IMR-90 (cell line): ENCODE results near the gene JAK1. TPM values are rescaled to one million over a fixed set of nuclear protein-coding genes. Genes with fewer than 3 reads are reported as not detected.

ENCODE experiments used
- ATAC-seq: fragments of 200-7000 bp; cut with Tn5 transposase; 2 replicates; pipeline ENCODE4 v1.9.1; 2020; ENCODE audit warnings: low read depth, mild to moderate bottlenecking, moderate library complexity
- BruUV-seq: library from RNA; stranded (reverse); fragments of 400-500 nt; replicated peaks from 2 replicates; lab custom pipeline; 2021; lab: Mats Ljungman, UMichigan
- CTCF ChIA-PET: fragments of 300-600 bp; formaldehyde crosslinking; extraction: SDS; loops from one replicate; lab custom pipeline; 2021; ENCODE audit warnings: antibody characterized with exemption; lab: Yijun Ruan, JAX
- POLR2A ChIA-PET: fragments of 300-600 bp; sonication (Branson Sonifier 250); formaldehyde crosslinking; loops from one replicate; lab custom pipeline; 2022; ENCODE audit warnings: antibody characterized with exemption; ENCODE audit not compliant: unreplicated experiment; lab: Charles Lee
- DNase-seq: peaks from one replicate; pipeline ENCODE4 v3.0.0; 2013
- H2AFZ ChIP-seq: replicated peaks from 2 replicates; pipeline ENCODE3; 2013; ENCODE audit warnings: low read length, mild to moderate bottlenecking; ENCODE audit not compliant: poor library complexity
- H2AK5ac ChIP-seq: 2 replicates; pipeline ENCODE4 v1.6.1; 2013; ENCODE audit warnings: low read depth, low read length, inconsistent platforms
- H2AK9ac ChIP-seq: replicated peaks from 2 replicates; pipeline ENCODE3; 2013; ENCODE audit warnings: mild to moderate bottlenecking, low read depth, low read length, moderate library complexity; ENCODE audit not compliant: poor library complexity
- H2BK120ac ChIP-seq: 2 replicates; pipeline ENCODE4 v1.6.1; 2013; ENCODE audit warnings: low read depth, low read length, inconsistent platforms
- H2BK15ac ChIP-seq: 3 replicates; pipeline ENCODE4 v1.6.1; 2013; ENCODE audit warnings: low read depth, low read length, inconsistent platforms
- H2BK20ac ChIP-seq: 2 replicates; pipeline ENCODE4 v1.6.1; 2013; ENCODE audit warnings: low read depth, mild to moderate bottlenecking, inconsistent platforms, low read length, moderate library complexity
- H2BK5ac ChIP-seq: 2 replicates; pipeline ENCODE4 v1.6.1; 2013; ENCODE audit warnings: mild to moderate bottlenecking, low read depth, low read length, inconsistent platforms; ENCODE audit not compliant: poor library complexity, severe bottlenecking
- H3K14ac ChIP-seq: replicated peaks from 2 replicates; pipeline ENCODE4 v1.6.1; 2013; ENCODE audit warnings: low read depth, low read length, inconsistent platforms
- H3K18ac ChIP-seq: 2 replicates; pipeline ENCODE4 v1.6.1; 2013; ENCODE audit warnings: low read depth, low read length, control low read depth
- H3K23ac ChIP-seq: 2 replicates; pipeline ENCODE4 v1.6.1; 2013; ENCODE audit warnings: low read depth, low read length, inconsistent platforms
- H3K27ac ChIP-seq: 2 replicates; pipeline ENCODE4 v1.5.1; 2013; ENCODE audit warnings: mild to moderate bottlenecking, control low read depth, low read length; ENCODE audit not compliant: insufficient read depth
- H3K27me3 ChIP-seq: 2 replicates; pipeline ENCODE4 v1.6.1; 2013; ENCODE audit warnings: low read length; ENCODE audit not compliant: control insufficient read depth, insufficient read depth
- H3K36me3 ChIP-seq: 2 replicates; pipeline ENCODE4 v1.6.1; 2013; ENCODE audit warnings: low read length, mixed read lengths; ENCODE audit not compliant: control insufficient read depth, insufficient read depth
- H3K4ac ChIP-seq: 2 replicates; pipeline ENCODE4 v1.6.1; 2013; ENCODE audit warnings: low read depth, low read length, inconsistent platforms
- H3K4me1 ChIP-seq: 2 replicates; pipeline ENCODE4 v1.6.1; 2013; ENCODE audit warnings: low read length, mixed read lengths; ENCODE audit not compliant: control insufficient read depth, insufficient read depth
- H3K4me2 ChIP-seq: 2 replicates; pipeline ENCODE4 v1.6.1; 2013; ENCODE audit warnings: low read depth, mild to moderate bottlenecking, control low read depth, low read length, moderate library complexity
- H3K4me3 ChIP-seq: 2 replicates; pipeline ENCODE4 v1.5.1; 2013; ENCODE audit warnings: low read depth, mild to moderate bottlenecking, control low read depth, low read length, moderate library complexity; ENCODE audit not compliant: insufficient read depth
- H3K56ac ChIP-seq: 2 replicates; pipeline ENCODE4 v1.6.1; 2013; ENCODE audit warnings: low read length, inconsistent platforms; ENCODE audit not compliant: insufficient read depth; ENCODE audit errors: extremely low read depth
- H3K79me1 ChIP-seq, 2 experiments: 2 replicates each; pipeline ENCODE4 v1.6.1; 2013; ENCODE audit warnings: low read length in 2 of 2, inconsistent platforms in 1 of 2, low read depth in 1 of 2
- H3K9ac ChIP-seq: 2 replicates; pipeline ENCODE4 v1.6.1; 2013; ENCODE audit warnings: low read depth, low read length, control low read depth
- H3K9me1 ChIP-seq: 2 replicates; pipeline ENCODE4 v1.6.1; 2013; ENCODE audit warnings: low read length, inconsistent platforms; ENCODE audit not compliant: insufficient read depth
- H3K9me3 ChIP-seq: 2 replicates; pipeline ENCODE4 v1.6.1; 2013; ENCODE audit warnings: low read length; ENCODE audit not compliant: control insufficient read depth, insufficient read depth
- H4K20me1 ChIP-seq: 2 replicates; pipeline ENCODE4 v1.6.1; 2013; ENCODE audit warnings: low read length, inconsistent platforms; ENCODE audit not compliant: insufficient read depth
- H4K5ac ChIP-seq: 2 replicates; pipeline ENCODE4 v1.6.1; 2013; ENCODE audit warnings: mild to moderate bottlenecking, low read depth, low read length, control low read depth
- H4K8ac ChIP-seq, 2 experiments: 2 replicates each; pipeline ENCODE4 v1.6.1; 2013; ENCODE audit warnings: low read depth in 2 of 2, low read length in 2 of 2, control low read depth in 1 of 2, inconsistent platforms in 1 of 2
- H4K91ac ChIP-seq: 2 replicates; pipeline ENCODE4 v1.6.1; 2013; ENCODE audit warnings: low read depth, low read length, inconsistent platforms; ENCODE audit not compliant: insufficient read depth
- BHLHE40 ChIP-seq: fragments of 150-350 bp; IDR thresholded peaks from 2 replicates; pipeline ENCODE4 v1.6.1; 2016; ENCODE audit warnings: mild to moderate bottlenecking, low read depth, low read length
- CEBPB ChIP-seq: IDR thresholded peaks from 2 replicates; pipeline ENCODE4 v1.6.1; 2012; ENCODE audit warnings: low read depth, low read length, improper control_type of control experiment
- FOS ChIP-seq: fragments of 150-350 bp; IDR thresholded peaks from 2 replicates; pipeline ENCODE4 v1.6.1; 2016; ENCODE audit warnings: low read depth, low read length
- MAFK ChIP-seq: IDR thresholded peaks from 2 replicates; pipeline ENCODE4 v1.6.1; 2012; ENCODE audit warnings: low read depth, low read length, improper control_type of control experiment
- MAZ ChIP-seq: IDR thresholded peaks from 2 replicates; pipeline ENCODE4 v1.6.1; 2012; ENCODE audit warnings: low read depth, mild to moderate bottlenecking, low read length, improper control_type of control experiment, moderate library complexity, borderline replicate concordance
- RAD21 ChIP-seq: IDR thresholded peaks from 2 replicates; pipeline ENCODE4 v1.6.1; 2012; ENCODE audit warnings: low read length, improper control_type of control experiment
- dilution Hi-C: fragments of 300-500 bp; cut with HindIII; formaldehyde crosslinking; loops from one replicate; pipeline ENCODE4 v1.14.3; 2018; ENCODE audit warnings: low sequenced_read_pairs; ENCODE audit not compliant: unreplicated experiment
- in situ Hi-C: fragments of 300-500 bp; cut with MboI; formaldehyde crosslinking; loops from 3 replicates; pipeline ENCODE4 v1.14.3; 2019; ENCODE audit warnings: low sequenced_read_pairs, inconsistent platforms, mixed read lengths
- intact Hi-C: fragments of 100-400 bp; cut with micrococcal nuclease; formaldehyde crosslinking; loops from 2 replicates; pipeline ENCODE4 v1.10.0; 2022
- polyA plus RNA-seq, 3 experiments: library from polyadenylated mRNA; depleted of rRNA; stranded (reverse); fragments of >200 nt; gene quantifications; 2 replicates each; pipeline ENCODE4 v1.2.3, GENCODE V29; 2012; ENCODE audit warnings: low replicate concordance in 1 of 3
- total RNA-seq: library from RNA; depleted of rRNA; stranded (reverse); fragments of >200 nt; gene quantifications from 2 replicates; pipeline ENCODE4 v1.2.3, GENCODE V29; 2012

Gene JAK1
- total and polyA plus RNA-seq, 2 of the 4 experiments (the other 2 are of a cell fraction): 76.9 to 103 TPM

- Histone ChIP-seq H3K4me3 (no peak overlapping the region), H2AK9ac (no peak overlapping the region), H3K23ac (no peak overlapping the region), H3K36me3 (no peaks in the 10 kb centered on the region), H2AK5ac (no peak overlapping the region), H3K14ac (no peak overlapping the region), H3K56ac (no peak overlapping the region), H2BK15ac (no peak overlapping the region), H2AFZ (no peak overlapping the region), H3K27ac (no peak overlapping the region), H3K4me1 (no peaks in the 10 kb centered on the region), H2BK5ac (no peak overlapping the region), H3K18ac (no peak overlapping the region), H3K4me2 (no peak overlapping the region), H4K91ac (no peak overlapping the region), H2BK20ac (no peak overlapping the region), H3K9me3 (no peaks in the 10 kb centered on the region), H4K5ac (no peak overlapping the region), H3K27me3 (no peaks in the 10 kb centered on the region), H3K9me1 (no peaks in the 10 kb centered on the region), H4K20me1 (no peaks in the 10 kb centered on the region), H3K9ac (no peak overlapping the region), H3K79me1 (no peaks in the 10 kb centered on the region), H3K4ac (no peak overlapping the region), H4K8ac (no peak overlapping the region), H2BK120ac (no peak overlapping the region)
- in situ Hi-C loops: no loop called here
- POLR2A ChIA-PET: no interaction called here
- no TSS peak for BruUV-seq
- DNase-seq: no peak
- intact Hi-C loops: no loop called here
- TF ChIP-seq RAD21 (no peak), BHLHE40 (no peak), MAZ (no peak), MAFK (no peak), CEBPB (no peak), FOS (no peak)
- no peak for ATAC-seq
- CTCF ChIA-PET: interaction anchor here (0.6 kb wide), 1 partner anchor 281 kb away, joined by 5 read pairs; no protein-coding TSS in a partner anchor
- dilution Hi-C loops: no loop called here
Observed at GRCh38 chr1:64798872-64799271, 167.5 kb downstream of the JAK1 start.
